Erythroblast (primary cell): ENCODE data around the gene RAB3A.
"Not testable (repeated sequence)": the region's sequence is repeated elsewhere in the genome, so short reads cannot be mapped to it uniquely, and the experiment has no call there.

ENCODE experiments used
- DNase-seq, 2 experiments: peaks; one replicate each; lab custom pipeline; 2025; lab: John Stamatoyannopoulos, UW
- GATA1 ChIP-seq: IDR thresholded peaks from 2 replicates; pipeline ENCODE4 v1.6.1; 2011; ENCODE audit warnings: low read depth, mild to moderate bottlenecking, control low read depth, low read length, moderate library complexity
- POLR2A ChIP-seq: IDR thresholded peaks from 2 replicates; pipeline ENCODE4 v1.6.1; 2011; ENCODE audit warnings: mild to moderate bottlenecking, low read length

RAB3A gene

DNA sequence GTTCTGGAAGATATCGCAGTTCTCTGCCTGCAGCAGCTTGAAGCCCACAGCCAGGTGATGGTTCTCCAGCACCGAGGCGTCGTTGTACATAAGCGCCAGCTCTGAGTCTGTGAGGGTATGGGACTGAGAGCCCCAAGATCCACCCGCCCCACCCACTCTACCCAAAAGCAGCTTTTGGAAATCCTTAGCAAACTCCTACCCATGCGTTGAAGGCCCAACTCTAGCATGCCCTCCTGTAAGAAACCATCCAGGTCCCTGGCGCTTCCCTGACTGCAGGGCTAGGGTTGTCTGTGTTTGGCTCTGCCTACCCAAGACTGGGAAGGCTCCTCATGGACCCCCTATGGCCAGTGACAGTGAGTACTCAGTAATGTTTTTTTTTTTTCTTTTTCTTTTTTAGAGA, 12.9 kb upstream of the RAB3A start:
- TF ChIP-seq GATA1 (no peak), POLR2A (no peak)
- DNase-seq, result no peak

GRCh38 chr19:18214779-18215433, 11.1 kb upstream of the RAB3A start:
- TF ChIP-seq GATA1 (no peak), POLR2A (no peak)
- DNase-seq, result peak in 1 of 2 experiments; percentile 41

DNA sequence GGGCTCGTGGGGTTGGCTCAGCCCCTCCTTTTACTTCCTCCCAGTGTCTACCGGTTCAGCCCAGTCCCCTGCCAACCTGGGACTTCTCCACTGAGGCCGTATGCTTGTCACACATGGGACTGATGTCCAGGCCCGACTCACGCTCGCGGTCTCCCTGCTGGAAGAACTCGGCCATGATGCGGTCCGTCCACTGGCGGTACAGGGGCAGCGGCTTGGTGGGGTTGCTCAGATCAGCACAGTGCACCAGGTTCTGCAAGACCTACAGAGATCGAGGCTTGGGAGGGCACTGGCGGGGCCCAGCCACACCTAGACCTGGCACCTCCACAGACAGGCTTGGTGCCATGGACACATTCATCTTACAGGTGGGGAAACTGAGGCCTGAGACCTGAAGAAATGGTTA, 7.8 kb upstream of the RAB3A start:
- no peak for DNase-seq
- TF ChIP-seq POLR2A, result no peak
- no peak for TF ChIP-seq GATA1

- DNase-seq, result not testable (repeated sequence)
These were observed 6.1 kb upstream of the RAB3A start for GRCh38 chr19:18209912-18210311.

DNA sequence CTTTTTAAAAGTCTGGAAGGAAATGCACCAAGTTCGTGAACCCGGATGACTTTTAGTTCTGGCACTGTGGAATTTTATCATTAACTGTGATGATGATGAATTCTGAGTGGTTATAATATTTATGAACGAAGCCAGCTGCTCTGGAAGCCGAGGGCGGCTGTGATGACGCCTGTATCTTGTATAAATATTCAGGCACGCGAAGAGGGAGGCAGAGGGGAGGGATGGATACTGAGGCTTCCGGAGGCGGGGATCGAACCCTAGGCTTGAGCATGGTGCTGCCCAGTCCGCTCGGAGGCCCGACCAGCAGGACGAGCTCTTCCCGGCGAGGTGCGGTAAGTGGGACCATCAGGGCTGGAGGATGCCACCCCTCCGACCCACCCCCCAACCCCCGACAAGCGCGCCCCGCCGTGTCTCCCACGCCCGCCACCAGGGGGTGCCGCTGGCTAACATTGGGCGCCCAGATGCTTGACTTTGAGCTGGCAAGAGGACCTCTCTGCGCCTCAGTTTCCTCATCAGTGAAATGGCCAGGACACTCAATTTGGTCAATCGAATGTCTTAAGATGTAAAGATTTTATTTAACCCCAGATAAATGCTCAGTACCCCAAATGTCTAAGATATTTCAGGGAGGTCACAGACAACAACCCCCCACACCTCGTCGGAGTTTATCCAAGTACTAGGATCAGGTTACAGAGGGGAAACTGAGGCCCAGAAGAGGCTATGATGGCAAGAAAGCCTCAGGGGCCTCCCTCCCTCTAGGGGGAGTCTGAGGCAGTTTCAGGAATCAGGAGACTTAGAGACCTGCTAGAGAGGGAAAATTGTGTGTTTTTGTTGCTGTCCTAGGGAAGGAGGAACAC, 4.5 kb upstream of the RAB3A start:
- no peak for TF ChIP-seq GATA1
- DNase-seq, result peak in 1 of 2 experiments; percentile 63

DNA sequence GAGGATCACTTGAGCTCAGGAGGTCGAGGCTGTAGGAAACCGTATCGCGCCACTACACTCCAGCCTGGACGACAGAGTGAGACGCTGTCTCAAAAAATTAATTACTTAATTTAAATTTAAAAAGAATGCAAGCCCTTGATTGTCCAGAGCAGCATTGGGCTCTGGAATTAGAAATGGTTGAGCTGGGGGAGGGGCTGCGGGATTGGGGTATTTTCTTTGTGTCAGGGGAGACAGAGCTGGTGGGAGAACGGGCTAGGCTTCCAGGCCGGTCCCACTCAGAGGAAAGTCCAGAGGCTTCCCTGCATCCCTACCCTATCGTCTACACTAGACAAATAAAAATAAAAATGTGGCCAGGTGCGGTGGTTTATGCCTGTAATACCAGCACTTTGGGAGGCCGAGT, 2.2 kb upstream of the RAB3A start:
- TF ChIP-seq GATA1, result no peak
- no peak for TF ChIP-seq POLR2A
- DNase-seq, result no peak

DNA sequence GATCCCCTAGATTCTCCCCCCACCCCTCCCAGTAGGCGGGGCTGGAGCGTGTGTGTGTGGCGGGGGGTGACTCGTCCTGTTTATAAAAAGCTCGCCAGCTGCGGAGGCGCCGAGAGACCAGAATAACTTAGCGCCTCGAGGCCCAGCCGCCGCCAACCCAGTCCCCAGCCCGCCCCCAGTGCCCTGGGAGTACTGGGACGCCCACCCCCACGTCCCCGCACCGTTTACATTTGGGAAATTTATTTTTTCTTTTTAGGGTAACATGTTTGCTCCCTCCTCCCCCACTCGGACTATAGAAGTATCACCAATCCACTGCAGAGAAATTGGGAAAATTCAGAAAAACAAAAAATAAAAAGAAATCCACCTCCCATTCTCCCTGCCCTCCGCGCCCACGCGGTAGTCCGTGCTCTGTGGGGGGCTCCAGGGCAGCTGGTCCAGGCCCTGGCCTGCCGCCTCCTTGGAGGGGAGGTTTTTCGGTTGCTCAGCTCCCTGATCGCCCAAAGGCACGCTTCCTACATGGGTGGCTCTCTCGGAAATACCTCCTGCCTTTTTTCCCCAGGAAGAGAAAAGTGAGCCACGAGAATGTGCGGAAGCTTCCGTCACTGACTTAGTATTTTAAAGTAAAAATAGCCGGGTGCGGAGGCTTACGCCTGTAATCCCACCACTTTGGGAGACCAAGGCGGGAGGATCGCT, 1.5 kb upstream of the RAB3A start:
- no peak for TF ChIP-seq POLR2A
- peak; percentile 64 to 74 for DNase-seq

- no peak for DNase-seq
These were observed 755 bp upstream of the RAB3A start for GRCh38 chr19:18204394-18205199.

GRCh38 chr19:18203408-18203862, 407 bp downstream of the RAB3A start:
- peak in 1 of 2 experiments; percentile 69 for DNase-seq
- no peak for TF ChIP-seq POLR2A
- TF ChIP-seq GATA1, result no peak

More at GRCh38 chr19:18204394-18205199, 755 bp upstream of the RAB3A start:
- TF ChIP-seq POLR2A (peak; percentile 61), GATA1 (no peak)

DNA sequence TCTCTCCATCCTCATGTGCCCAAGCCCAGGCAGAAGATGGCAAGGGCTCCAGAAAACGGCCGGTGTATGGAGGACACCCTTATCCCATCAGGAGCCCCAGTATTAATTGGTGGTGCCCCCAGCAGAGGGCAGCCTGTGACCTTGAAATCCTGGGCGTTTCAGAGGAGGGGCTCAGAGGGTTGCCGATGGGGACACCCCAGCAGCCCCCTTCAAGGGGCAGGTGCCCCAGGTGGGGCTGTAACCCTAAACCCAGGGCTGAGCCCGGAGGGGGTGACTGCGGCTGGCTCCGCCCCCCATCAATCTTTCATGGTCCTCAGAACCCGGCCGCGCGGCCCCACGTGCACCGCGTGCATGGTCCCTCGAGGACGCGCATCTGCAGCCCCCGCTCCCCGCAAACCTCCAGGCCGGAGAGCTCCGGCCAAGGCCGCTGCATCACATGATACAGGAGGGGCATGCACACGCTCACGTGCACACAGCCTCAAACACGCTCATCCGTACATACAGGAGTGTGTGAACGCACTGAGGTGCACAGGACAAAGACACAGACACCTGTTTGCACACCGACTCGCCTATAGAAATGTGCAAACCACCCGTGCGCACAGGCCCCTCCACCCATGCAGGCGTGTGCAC, 949 bp downstream of the RAB3A start:
- peak in 1 of 2 experiments; percentile 48 for DNase-seq
- TF ChIP-seq POLR2A (no peak), GATA1 (no peak)

DNA sequence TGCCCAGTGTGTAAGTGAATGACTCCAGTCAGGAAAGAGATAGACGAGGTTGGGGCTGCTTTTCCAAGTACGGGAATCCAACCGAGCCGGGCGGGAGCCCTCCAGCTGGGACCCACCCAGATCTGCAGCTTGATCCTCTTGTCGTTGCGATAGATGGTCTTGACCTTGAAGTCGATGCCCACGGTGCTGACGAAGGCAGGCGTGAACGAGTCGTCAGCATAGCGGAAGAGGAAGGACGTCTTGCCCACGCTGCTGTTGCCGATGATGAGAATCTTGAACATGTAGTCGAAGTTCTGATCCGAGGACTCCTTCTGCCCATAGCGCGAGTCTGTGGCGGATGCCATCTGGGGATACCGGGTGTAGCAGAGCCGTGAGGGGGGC, 1.5 kb downstream of the RAB3A start:
- no peak for DNase-seq
- TF ChIP-seq POLR2A (no peak), GATA1 (no peak)

DNA sequence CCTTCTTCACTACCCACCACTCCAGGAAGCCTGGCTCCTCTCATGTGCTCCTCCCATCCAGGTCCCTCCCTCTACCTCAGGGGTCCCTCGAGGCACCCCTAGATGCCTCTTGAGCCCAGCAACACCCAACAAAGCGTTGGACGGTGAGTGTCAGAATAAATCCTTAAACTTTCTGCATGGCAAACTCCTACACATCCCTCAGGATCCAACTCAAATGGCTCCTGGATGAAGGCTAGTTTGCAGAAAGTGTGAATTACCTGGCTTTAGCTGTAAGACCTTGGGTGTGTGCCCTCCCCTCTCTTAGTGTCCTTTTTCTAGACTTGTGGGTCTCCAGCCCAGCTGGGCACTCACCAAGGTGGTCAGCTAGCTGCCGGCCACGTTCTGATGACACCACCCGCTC, 5.5 kb downstream of the RAB3A start:
- DNase-seq, result no peak
- no peak for TF ChIP-seq POLR2A
- TF ChIP-seq GATA1, result no peak

- DNase-seq, result no peak
- TF ChIP-seq GATA1, result no peak
- TF ChIP-seq POLR2A, result no peak
These were observed 5.9 kb downstream of the RAB3A start for GRCh38 chr19:18197941-18198340.
